Stimulated activated CD4-positive, alpha-beta T cell treated with anti-CD3 and anti-CD28 coated beads, Interleukin-1b, Interleukin-23, amount 100 ng/mL, for 48 hours (primary cell): Measurements from ENCODE around the gene RAI1.

ENCODE experiments used
- DNase-seq: peaks from one replicate; pipeline ENCODE4 v3.0.0-alpha.2; 2020

RAI1 gene

DNA sequence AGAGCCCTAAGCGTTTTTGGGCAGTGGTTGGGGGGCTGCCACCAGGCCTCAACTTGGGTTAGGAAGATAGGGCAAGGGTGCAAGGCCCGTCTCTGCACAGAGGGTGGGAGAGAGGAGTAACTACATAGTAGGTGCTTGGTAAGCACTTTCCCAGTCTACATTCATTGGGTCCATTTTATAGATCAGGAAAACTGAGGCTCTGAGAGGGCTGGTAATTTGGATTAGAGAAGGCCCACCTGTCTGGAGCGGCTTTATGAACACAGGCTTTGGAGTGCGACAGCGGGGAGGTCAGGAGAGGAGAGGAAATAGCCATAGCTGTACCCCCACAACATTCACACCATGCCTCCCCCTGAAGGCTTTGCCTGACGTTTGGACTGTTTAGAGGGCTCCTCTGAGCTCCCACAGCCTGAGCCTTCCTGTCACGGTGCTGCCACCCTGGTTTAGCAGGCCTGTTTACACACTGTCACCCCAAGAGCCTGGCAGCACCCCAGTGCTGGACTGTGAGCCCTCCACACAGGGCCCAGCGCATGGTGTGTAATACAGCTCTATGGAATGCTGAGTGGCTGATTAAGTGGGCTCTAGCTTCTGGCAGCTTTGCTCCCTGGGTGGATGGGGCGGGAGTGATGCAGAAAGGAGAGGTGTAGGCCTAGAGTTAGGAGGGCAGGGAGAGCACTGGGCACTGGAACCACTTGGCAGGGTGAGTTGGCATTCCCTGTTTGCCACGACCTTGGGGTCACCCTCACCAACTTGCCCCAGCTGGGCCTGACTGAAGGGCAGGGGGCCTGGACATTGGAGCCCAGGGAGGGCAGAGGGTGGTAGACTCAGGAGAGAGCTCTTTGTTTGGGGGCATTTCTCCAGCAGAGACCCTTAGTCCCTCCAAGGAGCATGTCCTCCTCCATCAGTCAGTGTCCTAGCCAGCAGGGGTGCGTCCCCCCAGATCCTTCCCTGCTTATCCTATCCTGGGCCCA lies 73.7 kb downstream of the RAI1 start:
- DNase-seq: no peak

DNA sequence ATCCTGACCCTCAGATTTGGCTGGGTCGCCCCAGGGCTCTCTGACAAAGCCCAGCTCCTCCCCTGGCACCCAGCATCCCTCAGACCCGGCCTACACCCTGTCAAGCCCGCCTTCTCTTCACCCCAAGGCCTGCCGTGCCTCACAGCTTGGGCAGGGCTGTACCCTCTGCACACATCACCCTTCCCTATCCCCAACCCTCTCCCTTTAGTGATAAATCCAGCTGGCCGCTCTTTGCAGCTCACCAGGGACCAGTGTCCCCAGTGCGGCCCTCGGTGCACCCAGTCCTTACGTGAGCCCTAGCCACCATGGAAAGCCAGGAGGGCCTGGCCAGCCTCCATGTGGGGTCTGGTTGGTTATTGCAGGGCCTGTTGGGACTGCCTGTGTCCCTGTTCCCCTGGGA lies 74.5 kb downstream of the RAI1 start:
- no peak for DNase-seq

GRCh38 chr17:17757391-17757791 lies 76.1 kb downstream of the RAI1 start:
- DNase-seq: no peak

GRCh38 chr17:17757956-17758845 lies 76.9 kb downstream of the RAI1 start:
- DNase-seq: no peak

DNA sequence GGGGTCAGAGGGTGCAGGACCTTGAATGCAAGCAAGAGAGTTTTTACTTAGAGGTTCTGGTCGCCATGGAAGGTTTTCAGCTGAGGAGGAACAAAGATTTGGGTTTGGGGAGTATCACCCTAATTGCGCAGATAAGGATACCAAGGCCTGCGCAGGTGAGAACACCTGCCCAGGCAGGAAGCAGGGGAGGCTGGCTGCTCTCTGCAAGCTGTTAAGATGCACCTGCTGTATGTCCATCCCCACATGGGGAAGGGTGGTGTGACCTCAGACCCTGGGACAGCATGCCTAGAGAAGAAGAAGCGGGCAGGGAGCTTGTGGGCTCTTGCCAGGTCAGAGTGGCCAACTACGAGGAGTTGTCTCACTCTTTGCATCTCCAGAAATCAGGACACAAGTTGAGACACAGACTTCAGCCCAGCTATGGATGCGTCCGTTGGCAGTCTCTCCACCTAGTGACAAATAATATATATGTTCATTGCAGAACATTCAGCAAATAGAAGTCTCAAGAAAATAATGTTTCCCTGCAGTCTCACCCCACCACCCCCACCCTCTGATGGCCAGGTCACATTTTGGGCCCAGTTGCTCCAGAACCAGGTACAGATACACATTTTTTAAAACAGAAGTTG lies 77.8 kb downstream of the RAI1 start:
- DNase-seq: no peak

- no peak for DNase-seq
Measured at GRCh38 chr17:17760350-17760749, 79.1 kb downstream of the RAI1 start.

DNA sequence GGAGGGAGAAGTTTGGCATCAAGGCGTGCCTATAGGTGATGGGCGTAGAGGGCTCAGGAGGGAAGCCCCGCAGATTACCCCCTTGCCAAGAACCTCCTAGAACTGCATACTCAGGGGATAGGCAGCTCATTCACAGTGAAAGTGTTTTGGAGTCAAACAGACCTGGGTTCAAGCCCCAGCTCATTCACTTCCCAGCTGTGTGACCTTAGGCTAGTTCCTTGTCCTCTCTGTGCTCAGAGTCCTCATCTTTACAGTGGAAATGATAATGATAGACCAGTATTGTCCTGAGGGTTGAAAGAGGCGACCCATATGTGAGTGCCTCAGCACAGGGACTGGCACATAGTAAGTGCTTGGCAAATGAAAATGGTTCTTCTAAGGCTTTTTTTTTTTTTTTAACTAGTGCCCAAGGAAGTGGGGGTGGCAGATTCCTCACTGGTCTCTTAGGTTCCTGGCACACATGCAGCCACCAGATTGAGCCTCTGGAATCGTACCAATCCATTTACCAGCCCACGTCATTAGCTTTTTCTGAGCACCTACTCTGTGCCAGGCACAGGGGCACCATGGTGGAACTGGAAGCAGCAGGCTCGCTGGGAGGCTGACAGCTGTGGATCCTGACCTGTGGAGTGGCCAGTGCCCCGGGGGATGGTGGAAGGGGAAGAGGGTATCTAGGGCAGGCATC lies 79.8 kb downstream of the RAI1 start:
- no peak for DNase-seq

DNA sequence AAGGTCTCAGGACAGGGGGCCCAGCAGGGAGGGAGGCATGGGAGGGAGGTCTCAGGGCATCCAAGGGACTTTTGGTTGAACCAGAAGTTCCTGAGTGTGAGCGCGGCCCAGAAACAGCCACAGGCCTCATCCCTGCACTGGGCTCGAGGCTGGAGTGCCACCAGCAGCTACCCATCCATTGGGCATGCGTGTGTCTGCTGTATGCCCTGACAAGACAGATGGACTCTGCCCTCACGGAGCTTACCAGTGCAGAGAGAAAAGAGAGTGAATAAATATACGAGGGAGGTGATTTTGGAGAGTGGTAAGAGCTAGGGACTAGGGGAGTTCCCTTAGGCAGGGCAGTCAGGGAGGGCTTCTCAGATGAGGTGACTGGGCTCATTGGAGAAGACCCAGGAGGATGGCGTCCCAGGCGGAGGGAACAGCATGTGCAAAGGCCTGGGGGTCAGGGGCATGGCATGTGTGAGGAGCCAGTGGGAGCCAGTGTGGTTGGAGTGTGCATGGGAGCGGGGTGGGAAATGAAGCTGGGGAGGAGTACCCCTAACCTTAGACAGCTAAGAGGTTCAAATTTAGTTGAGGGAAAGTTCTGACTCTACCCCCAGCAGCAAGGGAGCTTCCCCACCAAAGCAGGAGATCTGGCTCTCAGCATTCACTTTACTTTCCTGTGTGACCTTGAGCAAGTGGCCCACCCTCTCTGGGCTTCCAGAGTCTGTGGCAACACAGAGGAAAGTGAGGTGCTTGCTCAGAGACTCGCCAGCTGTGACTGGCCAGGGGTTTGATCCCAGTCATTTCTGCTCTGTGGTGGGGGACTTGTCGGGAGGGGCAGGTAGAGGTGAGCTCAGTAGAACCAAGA lies 80.9 kb downstream of the RAI1 start:
- no peak for DNase-seq

DNA sequence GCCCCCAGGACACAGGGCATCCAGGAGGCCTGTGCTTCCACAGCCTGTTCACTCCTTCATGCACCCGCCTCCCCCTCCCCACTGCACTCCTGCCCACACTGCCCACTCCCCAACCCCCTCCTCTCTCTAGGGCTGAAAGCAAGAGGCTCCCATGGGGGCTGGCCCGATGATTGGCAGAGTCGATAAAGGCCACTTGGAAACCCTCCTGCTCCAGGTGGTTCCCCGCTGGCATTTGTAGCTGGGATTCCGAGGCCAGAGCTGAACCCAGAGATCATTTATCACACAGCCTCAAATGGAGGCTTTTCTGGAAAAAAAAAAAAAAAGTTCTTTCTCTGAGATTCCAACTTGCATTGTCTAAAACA lies 81.5 kb downstream of the RAI1 start:
- DNase-seq: no peak

- no peak for DNase-seq
Measured at GRCh38 chr17:17763136-17763535, 81.9 kb downstream of the RAI1 start.

DNA sequence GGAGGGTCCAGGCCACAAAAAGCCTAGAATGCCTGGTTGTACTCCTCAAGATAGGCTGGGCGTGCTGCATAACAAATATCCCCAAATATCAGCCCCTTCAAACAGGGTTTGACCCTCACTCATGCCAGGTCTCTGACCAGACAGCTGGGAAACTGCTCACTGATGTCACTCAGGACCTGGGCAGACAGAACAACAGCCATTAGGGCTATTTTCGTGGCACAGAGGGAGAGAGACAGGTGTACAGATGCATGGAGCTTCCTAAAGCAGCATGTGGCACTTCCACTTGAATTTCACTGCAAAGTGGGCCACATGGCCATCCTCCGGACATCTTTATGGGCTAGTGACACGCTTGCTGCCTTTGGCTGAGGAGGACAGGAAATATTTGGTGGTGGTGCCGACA lies 82.5 kb downstream of the RAI1 start:
- DNase-seq: no peak

DNA sequence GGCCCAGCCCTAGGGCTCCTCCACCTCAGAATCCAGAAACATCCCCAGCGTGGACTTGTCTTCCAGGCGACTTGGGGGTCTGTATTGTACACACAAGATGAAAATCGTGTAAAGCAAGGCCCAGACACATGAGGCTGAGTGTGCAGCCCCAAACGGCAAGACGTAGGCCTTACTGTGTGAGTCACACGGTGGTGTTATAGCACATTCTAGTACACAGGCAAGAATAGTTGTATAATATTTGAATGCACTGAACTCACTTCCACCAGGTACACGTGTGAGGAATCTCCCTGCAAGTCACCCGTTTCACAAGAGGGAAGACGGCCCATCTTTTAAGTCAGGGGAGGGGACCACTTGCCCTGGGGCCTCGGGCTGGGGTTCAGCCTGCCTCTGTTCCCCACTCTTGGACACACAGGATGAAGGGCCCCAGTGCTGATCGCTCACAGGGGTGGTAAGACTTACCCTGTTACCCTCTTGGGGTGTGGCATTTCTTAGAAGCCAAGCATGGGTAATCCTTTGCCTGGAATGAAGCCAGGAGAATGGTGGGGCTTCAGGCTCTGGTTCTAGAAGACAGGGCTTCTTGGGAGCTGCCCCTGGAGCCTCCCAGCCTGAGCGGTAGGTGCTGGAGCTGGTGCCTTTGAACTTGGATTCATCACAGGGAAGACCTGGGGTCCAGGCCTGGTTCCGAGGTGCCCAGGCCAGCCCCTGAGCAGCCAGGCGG lies 84.3 kb downstream of the RAI1 start:
- no peak for DNase-seq

- DNase-seq: no peak
Measured at GRCh38 chr17:17766077-17766743, 85.0 kb downstream of the RAI1 start.

DNA sequence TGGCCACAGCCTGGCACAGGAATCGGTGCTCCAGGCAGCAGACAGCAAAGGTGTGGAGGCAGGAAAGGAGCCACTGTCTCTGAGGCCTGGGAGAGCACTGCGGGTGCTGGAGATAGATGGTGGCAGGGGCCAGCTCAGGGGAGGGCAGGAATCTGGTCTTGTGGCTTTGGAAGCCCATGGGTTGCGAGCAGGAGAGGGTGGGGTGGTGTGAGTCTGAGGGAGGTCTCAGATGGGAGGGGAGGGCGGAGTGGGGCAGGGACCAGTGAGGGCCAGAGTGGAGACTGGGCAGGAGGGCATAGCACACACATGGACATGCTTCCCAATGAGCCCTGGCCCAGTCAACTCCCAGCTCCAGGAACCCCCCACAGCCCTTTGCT lies 85.5 kb downstream of the RAI1 start:
- DNase-seq: no peak

GRCh38 chr17:17767154-17767869 lies 86.1 kb downstream of the RAI1 start:
- DNase-seq: no peak

- DNase-seq: no peak
Measured at GRCh38 chr17:17767887-17768418, 86.7 kb downstream of the RAI1 start.

GRCh38 chr17:17768424-17769088 lies 87.3 kb downstream of the RAI1 start:
- no peak for DNase-seq

- DNase-seq: no peak
Measured at GRCh38 chr17:17769869-17770631, 88.8 kb downstream of the RAI1 start.
